Measurements from ENCODE around the gene SETD3. TPM values are rescaled to one million over a fixed set of nuclear protein-coding genes. Genes with fewer than 3 reads are reported as not detected.

SETD3 gene
- 100 to 1,000 TPM in 1 of 2 donors, 10 to 100 TPM in 1; 84.2 to 114 TPM for total RNA-seq

DNA sequence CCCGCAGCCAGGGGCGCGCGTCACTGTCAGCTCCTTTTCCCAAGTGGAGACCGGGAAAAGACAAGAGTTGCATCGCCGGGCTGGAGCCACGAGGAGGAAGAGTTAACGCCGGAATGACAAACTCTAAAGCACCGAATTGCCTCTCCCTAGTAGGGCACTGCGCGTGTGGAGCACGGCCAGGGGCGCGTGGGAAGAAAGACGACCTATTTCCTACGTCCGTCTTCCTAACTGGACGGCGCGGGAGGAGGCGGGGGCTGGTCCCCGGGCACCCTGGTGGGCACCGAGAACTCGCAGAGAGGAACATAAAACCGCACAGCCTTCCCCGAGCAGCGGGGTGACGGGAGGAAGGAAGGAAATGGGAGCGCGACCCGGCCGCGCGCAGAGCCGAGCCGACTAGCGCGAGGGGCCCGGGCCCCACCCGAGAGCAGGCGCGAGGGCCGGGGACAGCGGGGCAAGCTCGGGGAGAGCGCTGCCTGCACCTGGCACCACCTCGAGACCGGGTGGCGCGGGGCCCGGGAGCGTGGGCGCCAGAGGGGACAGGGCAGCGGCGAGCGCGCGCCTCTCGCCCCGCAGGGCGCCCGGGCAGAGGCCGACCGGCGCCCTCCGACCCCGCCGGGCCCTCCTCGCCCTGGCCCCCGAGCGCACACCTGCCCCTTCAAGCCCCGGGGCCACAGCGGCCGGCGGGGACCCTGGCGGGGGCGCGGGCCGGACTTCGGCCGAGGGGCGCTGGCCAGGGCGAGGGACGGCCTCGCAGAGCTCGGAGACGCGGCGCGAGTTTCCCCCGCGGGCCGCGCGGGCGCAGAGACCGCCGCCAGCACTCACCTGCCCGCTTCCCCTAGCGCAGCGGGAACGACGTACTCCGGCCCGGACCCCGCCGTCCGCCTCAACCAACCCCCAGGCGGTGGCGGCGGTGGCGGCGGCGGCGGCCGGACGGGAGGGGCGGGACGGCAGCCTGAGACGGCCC, at the start of gene SETD3:
Gene SETD3, minus strand, starts transcription at position 954 of the 964 bp plus-strand sequence. CDS start 15,054 bp downstream, outside the sequence.
- no peaks in the 10 kb centered on the region for H3K9me3 ChIP-seq
- H3K36me3 ChIP-seq: no peaks in the 10 kb centered on the region
- peak; percentile 70 for DNase-seq (ENCODE audit: low spot score)
- TF ChIP-seq, protein P1, sequence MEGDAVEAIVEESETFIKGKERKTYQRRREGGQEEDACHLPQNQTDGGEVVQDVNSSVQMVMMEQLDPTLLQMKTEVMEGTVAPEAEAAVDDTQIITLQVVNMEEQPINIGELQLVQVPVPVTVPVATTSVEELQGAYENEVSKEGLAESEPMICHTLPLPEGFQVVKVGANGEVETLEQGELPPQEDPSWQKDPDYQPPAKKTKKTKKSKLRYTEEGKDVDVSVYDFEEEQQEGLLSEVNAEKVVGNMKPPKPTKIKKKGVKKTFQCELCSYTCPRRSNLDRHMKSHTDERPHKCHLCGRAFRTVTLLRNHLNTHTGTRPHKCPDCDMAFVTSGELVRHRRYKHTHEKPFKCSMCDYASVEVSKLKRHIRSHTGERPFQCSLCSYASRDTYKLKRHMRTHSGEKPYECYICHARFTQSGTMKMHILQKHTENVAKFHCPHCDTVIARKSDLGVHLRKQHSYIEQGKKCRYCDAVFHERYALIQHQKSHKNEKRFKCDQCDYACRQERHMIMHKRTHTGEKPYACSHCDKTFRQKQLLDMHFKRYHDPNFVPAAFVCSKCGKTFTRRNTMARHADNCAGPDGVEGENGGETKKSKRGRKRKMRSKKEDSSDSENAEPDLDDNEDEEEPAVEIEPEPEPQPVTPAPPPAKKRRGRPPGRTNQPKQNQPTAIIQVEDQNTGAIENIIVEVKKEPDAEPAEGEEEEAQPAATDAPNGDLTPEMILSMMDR (IDR thresholded peaks at IDR 0.05): peak in 1 of 2 donors; percentile 46
- H3K27ac ChIP-seq: peak within 1 kb of the TSS; percentile 92 to 95
- H3K4me1 ChIP-seq: peaks cover 0 to 60% of the 10 kb centered on the region in 2 donors
- H3K4me3 ChIP-seq: peak within 1 kb of the TSS; percentile 97
- no peaks in the 10 kb centered on the region for H3K27me3 ChIP-seq

DNA sequence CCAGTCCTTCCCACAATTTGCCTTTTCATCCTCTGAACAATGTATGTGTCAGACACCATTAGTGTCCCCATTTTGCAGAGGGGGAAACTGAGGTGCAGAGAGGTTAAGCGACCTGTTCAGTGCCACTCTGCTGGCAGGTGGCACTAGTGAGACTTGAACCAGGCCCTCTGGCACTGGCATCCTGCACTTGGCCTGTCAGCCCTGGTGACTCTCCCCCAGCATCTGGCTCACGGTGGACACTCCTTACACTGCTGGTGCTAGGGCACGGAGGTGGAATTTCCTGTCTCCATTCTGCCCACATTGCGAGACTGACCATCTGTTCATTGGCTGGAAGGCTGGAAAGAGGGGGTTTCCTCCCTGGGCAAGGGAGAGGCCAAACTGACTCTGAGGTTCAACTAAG, 49.2 kb upstream of the SETD3 start:
- TF ChIP-seq, protein P1 (IDR thresholded peaks at IDR 0.05): no peak
- Histone ChIP-seq H3K27ac (no peak overlapping the region), H3K27me3 (no peaks in the 10 kb centered on the region), H3K4me1 (peaks cover 0 to 29% of the 10 kb centered on the region in 2 donors), H3K36me3 (no peaks in the 10 kb centered on the region), H3K9me3 (no peaks in the 10 kb centered on the region), H3K4me3 (no peak overlapping the region)
- DNase-seq (ENCODE audit: low spot score): no peak

DNA sequence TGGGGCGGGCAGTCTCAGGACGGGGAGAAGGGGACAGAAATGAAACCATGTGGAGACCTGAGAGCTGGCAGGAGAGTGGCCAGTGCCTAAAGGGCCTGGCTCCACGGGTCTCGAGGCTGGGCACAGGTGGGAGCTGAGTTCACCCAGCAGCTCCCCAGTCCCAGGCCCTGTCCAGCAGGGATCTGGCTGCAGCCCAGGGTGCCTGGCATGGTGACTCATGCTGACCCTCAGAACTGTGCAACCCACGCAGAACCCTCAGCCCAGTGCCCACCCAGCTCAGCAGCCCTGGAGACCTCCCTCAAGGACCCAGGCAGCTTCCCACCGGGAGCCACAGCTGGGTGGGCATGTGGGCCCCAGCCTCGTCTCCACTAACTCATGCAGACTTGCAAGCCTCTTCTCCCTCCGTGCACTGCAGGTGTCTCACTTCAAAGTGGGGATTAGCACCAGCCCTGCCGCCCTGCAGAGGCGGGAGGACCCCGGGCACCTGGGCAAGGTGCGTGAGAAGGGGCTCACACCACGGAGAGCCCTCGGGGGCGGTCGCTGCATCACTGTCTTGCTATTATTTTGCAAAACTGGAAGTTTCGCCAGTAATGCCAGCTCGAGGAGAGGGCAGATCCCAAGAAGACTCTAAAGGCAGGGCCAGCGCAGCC, 46.9 kb upstream of the SETD3 start:
- Histone ChIP-seq H3K36me3 (no peaks in the 10 kb centered on the region), H3K27ac (no peak overlapping the region)

DNA sequence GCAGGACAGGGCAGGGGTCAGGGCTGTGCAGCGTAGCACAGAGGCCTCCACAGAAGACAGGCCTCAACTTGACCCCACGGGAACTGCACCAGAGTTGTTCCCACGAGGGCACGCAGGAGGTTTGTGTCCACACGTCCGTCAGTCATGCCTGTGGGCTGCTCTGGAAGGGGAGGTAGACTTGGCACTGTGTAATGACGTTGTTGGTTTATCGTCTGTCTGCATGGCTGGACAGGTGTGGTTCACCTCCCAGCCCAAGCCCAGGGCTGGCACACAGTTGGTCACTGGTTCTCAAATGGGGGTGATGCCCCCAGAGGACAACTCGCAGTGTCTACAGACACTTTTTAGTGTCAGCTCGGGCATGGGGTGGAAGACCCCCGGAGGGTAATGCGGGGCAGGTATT, 46.4 kb upstream of the SETD3 start:
- Histone ChIP-seq H3K9me3 (no peaks in the 10 kb centered on the region), H3K27ac (no peak overlapping the region), H3K4me1 (peaks cover 0 to 52% of the 10 kb centered on the region in 2 donors), H3K36me3 (no peaks in the 10 kb centered on the region), H3K27me3 (no peaks in the 10 kb centered on the region), H3K4me3 (no peak overlapping the region)
- TF ChIP-seq, protein P1 (IDR thresholded peaks at IDR 0.05): no peak
- DNase-seq (ENCODE audit: low spot score): no peak

More for the DNA sequence above, 46.9 kb upstream of the SETD3 start:
- Histone ChIP-seq H3K27me3 (no peaks in the 10 kb centered on the region), H3K4me3 (no peak overlapping the region), H3K9me3 (no peaks in the 10 kb centered on the region), H3K4me1 (peaks cover 0 to 47% of the 10 kb centered on the region in 2 donors)
- TF ChIP-seq, protein P1 (IDR thresholded peaks at IDR 0.05): no peak
- DNase-seq (ENCODE audit: low spot score): no peak

DNA sequence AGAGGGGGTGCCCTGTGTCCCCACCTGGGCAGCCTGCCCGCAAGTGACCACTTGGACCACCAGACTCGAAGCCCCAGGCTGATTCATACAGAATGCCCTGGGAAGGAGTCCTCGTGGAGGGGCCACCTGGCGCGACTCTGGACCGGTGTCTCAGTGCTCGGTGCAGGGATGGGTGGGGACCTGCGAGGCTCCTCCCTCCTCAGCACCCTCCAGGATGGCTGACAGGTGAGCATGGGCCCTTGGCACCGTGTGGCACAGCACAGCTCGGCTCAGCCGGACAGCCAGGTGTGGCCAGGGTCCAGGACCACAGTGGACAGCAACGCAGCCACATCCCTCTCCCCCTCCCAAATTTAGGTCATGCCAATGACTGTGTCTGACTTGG, 45.0 kb upstream of the SETD3 start:
- peaks cover 0 to 45% of the 10 kb centered on the region in 2 donors for H3K4me1 ChIP-seq
- DNase-seq (ENCODE audit: low spot score): no peak
- H3K4me3 ChIP-seq: no peak overlapping the region
- H3K36me3 ChIP-seq: no peaks in the 10 kb centered on the region
- peak overlapping the region in 1 of 2 donors; percentile 4 for H3K27ac ChIP-seq
- no peaks in the 10 kb centered on the region for H3K9me3 ChIP-seq
- no peaks in the 10 kb centered on the region for H3K27me3 ChIP-seq
- TF ChIP-seq, protein P1 (IDR thresholded peaks at IDR 0.05): no peak
